ENCODE results near the gene SHKBP1.

Gene SHKBP1

GRCh38 chr19:40601134-40601974 lies 24.7 kb downstream of the SHKBP1 start, which contains the start of gene LTBP4 (continued):
- no peak for TF ChIP-seq GFI1B (tag by site-specific recombination; IDR thresholded peaks at IDR 0.05)
- TF ChIP-seq ZNF560 (tag by site-specific recombination; IDR thresholded peaks at IDR 0.05; ENCODE audit: borderline replicate concordance), result no peak
- TF ChIP-seq ZNF600 (tag by site-specific recombination; IDR thresholded peaks at IDR 0.05), result no peak
- TF ChIP-seq ZNF169 (tag by site-specific recombination; IDR thresholded peaks at IDR 0.05), result no peak
- TF ChIP-seq, protein P1, sequence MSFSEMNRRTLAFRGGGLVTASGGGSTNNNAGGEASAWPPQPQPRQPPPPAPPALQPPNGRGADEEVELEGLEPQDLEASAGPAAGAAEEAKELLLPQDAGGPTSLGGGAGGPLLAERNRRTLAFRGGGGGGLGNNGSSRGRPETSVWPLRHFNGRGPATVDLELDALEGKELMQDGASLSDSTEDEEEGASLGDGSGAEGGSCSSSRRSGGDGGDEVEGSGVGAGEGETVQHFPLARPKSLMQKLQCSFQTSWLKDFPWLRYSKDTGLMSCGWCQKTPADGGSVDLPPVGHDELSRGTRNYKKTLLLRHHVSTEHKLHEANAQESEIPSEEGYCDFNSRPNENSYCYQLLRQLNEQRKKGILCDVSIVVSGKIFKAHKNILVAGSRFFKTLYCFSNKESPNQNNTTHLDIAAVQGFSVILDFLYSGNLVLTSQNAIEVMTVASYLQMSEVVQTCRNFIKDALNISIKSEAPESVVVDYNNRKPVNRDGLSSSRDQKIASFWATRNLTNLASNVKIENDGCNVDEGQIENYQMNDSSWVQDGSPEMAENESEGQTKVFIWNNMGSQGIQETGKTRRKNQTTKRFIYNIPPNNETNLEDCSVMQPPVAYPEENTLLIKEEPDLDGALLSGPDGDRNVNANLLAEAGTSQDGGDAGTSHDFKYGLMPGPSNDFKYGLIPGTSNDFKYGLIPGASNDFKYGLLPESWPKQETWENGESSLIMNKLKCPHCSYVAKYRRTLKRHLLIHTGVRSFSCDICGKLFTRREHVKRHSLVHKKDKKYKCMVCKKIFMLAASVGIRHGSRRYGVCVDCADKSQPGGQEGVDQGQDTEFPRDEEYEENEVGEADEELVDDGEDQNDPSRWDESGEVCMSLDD (tag by site-specific recombination; IDR thresholded peaks at IDR 0.05), result no peak
- TF ChIP-seq ZNF596 (tag by site-specific recombination; IDR thresholded peaks at IDR 0.05), result peak; percentile 55
- TF ChIP-seq ZNF621 (tag by site-specific recombination; IDR thresholded peaks at IDR 0.05), result no peak
- no peak for TF ChIP-seq MEIS1 (CRISPR knock-in tag; IDR thresholded peaks at IDR 0.05; ENCODE audit: borderline replicate concordance)
- no peak for TF ChIP-seq ZNF391 (tag by site-specific recombination; IDR thresholded peaks at IDR 0.05; ENCODE audit: borderline replicate concordance, low read depth)
- no peak; the same call in 1 of the 2 replicates for TF ChIP-seq SCRT1 (tag by site-specific recombination; IDR thresholded peaks at IDR 0.05; ENCODE audit: borderline replicate concordance)
- TF ChIP-seq PRDM2 (tag by site-specific recombination; IDR thresholded peaks at IDR 0.05; ENCODE audit: borderline replicate concordance), result 0 out of 2 replicates have a peak, but pooled peaks have one; percentile 3
- peak; percentile 39; the same call in 1 of the 2 replicates for TF ChIP-seq ZSCAN18 (tag by site-specific recombination; IDR thresholded peaks at IDR 0.05)
- no peak; the same call in 1 of the 2 replicates for TF ChIP-seq ZNF513 (tag by site-specific recombination; IDR thresholded peaks at IDR 0.05)
- no peak for TF ChIP-seq ZNF416 (tag by site-specific recombination; IDR thresholded peaks at IDR 0.05)
- TF ChIP-seq ZNF239 (tag by site-specific recombination; IDR thresholded peaks at IDR 0.05), result no peak
- no peak for TF ChIP-seq ZSCAN16 (tag by site-specific recombination; IDR thresholded peaks at IDR 0.05)
- no peak for TF ChIP-seq ZNF341 (tag by site-specific recombination; IDR thresholded peaks at IDR 0.05; ENCODE audit: low read depth)
- TF ChIP-seq ZBTB21 (tag by site-specific recombination; IDR thresholded peaks at IDR 0.05), result no peak
- no peak for TF ChIP-seq ZNF426 (tag by site-specific recombination; IDR thresholded peaks at IDR 0.05)
- TF ChIP-seq ZNF626 (tag by site-specific recombination; IDR thresholded peaks at IDR 0.05), result no peak
- TF ChIP-seq ZNF433 (tag by site-specific recombination; IDR thresholded peaks at IDR 0.05; ENCODE audit: low read depth), result no peak
- TF ChIP-seq ZNF488 (tag by site-specific recombination; IDR thresholded peaks at IDR 0.05), result no peak
- TF ChIP-seq ZNF670 (tag by site-specific recombination; IDR thresholded peaks at IDR 0.05; ENCODE audit: low read depth), result no peak
- TF ChIP-seq ZEB2 (tag by site-specific recombination; IDR thresholded peaks at IDR 0.05), result no peak
- no peak for TF ChIP-seq ZNF830 (tag by site-specific recombination; IDR thresholded peaks at IDR 0.05; ENCODE audit: low read depth)
